B cell (primary cell): Measurements from ENCODE around the gene CFB. TPM values are rescaled to one million over a fixed set of nuclear protein-coding genes. Genes with fewer than 3 reads are reported as not detected.

ENCODE experiments used
- ATAC-seq: fragments of 200-7000 bp; cut with Tn5 transposase; one replicate; pipeline ENCODE4 v1.10.0; 2021; ENCODE audit warnings: low read depth, mild to moderate bottlenecking, moderate number of reproducible peaks, moderate library complexity
- CTCF ChIA-PET: fragments of 350-600 bp; sonication (Branson Sonifier 250); formaldehyde crosslinking; loops from one replicate; lab custom pipeline; 2021; ENCODE audit warnings: antibody characterized with exemption, inconsistent platforms; lab: Charles Lee
- POLR2A ChIA-PET: fragments of 350-600 bp; sonication (Branson Sonifier 250); formaldehyde crosslinking; loops from one replicate; lab custom pipeline; 2021; ENCODE audit warnings: antibody characterized with exemption; lab: Charles Lee
- DNase-seq: peaks from one replicate; pipeline ENCODE4 v3.0.0; 2013
- H2AFZ ChIP-seq: 2 replicates; pipeline ENCODE4 v1.6.1; 2012; ENCODE audit warnings: mild to moderate bottlenecking, low read depth, low read length; ENCODE audit not compliant: insufficient read depth, poor library complexity, severe bottlenecking
- H3K27ac ChIP-seq, 2 donors: 1 replicate in 1 of 2; 2 replicates in 1 of 2; pipeline ENCODE4 v1.5.1; 2012 to 2013; ENCODE audit warnings: low read length in 2 of 2, mild to moderate bottlenecking in 2 of 2, moderate library complexity in 1 of 2
- H3K27me3 ChIP-seq, 4 experiments: fragments of 200-600 bp in 1 of 4; sonication (generic) in 1 of 4; replicated peaks in 1 of 4; 1 replicate in 2 of 4; 2 replicates in 2 of 4; pipeline versions ENCODE4 v1.6.1 to v1.7.0; 2013 to 2016; ENCODE audit warnings: low read length in 3 of 4, mild to moderate bottlenecking in 2 of 4, mixed read lengths in 1 of 4, moderate library complexity in 1 of 4; ENCODE audit not compliant: insufficient read depth in 4 of 4, control insufficient read depth in 3 of 4; ENCODE audit errors: control extremely low read depth in 1 of 4
- H3K36me3 ChIP-seq, 2 experiments: replicated peaks in 1 of 2; 1 replicate in 1 of 2; 2 replicates in 1 of 2; pipeline versions ENCODE4 v1.6.1 to v1.7.1; 2013; ENCODE audit warnings: low read length in 1 of 2; ENCODE audit not compliant: insufficient read depth in 2 of 2, control insufficient read depth in 1 of 2; ENCODE audit errors: control extremely low read depth in 1 of 2, extremely low read depth in 1 of 2
- H3K4me1 ChIP-seq, 2 donors: fragments of 200-600 bp in 1 of 2; sonication (generic) in 1 of 2; 1 replicate in 1 of 2; 2 replicates in 1 of 2; pipeline versions ENCODE4 v1.5.1 to v1.6.1; 2013 to 2017; ENCODE audit warnings: low read length in 2 of 2; ENCODE audit not compliant: control insufficient read depth in 2 of 2, insufficient read depth in 2 of 2
- H3K4me2 ChIP-seq: replicated peaks from 2 replicates; pipeline ENCODE3; 2012; ENCODE audit warnings: mild to moderate bottlenecking, low read depth, low read length; ENCODE audit not compliant: poor library complexity, severe bottlenecking
- H3K4me3 ChIP-seq, 5 experiments: fragments of 200-600 bp in 1 of 5; sonication (generic) in 1 of 5; 1 replicate in 3 of 5; 2 replicates in 2 of 5; pipeline versions ENCODE4 v1.5.1 to v1.7.0; 2011 to 2016; ENCODE audit warnings: low read length in 4 of 5, mild to moderate bottlenecking in 4 of 5, low read depth in 2 of 5, control low read depth in 1 of 5, moderate library complexity in 1 of 5; ENCODE audit not compliant: insufficient read depth in 1 of 5; ENCODE audit errors: control extremely low read depth in 1 of 5, extremely low read depth in 1 of 5
- H3K79me2 ChIP-seq: fragments of 200-600 bp; sonication (generic); one replicate; pipeline ENCODE4 v1.6.0; 2016; ENCODE audit warnings: low read length; ENCODE audit not compliant: control insufficient read depth, insufficient read depth
- H3K9ac ChIP-seq: fragments of 200-600 bp; sonication (generic); 2 replicates; pipeline ENCODE4 v1.6.1; 2017; ENCODE audit warnings: mild to moderate bottlenecking, low read length, moderate library complexity
- H3K9me3 ChIP-seq, 3 donors: one replicate each; pipeline versions ENCODE4 v1.6.1 to v1.7.1; 2013; ENCODE audit warnings: low read length in 2 of 3; ENCODE audit not compliant: control insufficient read depth in 2 of 3, insufficient read depth in 1 of 3; ENCODE audit errors: control extremely low read depth in 1 of 3
- H4K20me1 ChIP-seq: 2 replicates; pipeline ENCODE4 v1.6.0; 2012; ENCODE audit warnings: mild to moderate bottlenecking, low read length; ENCODE audit not compliant: insufficient read depth, control insufficient read depth, poor library complexity, severe bottlenecking
- H3K27ac Mint-ChIP-seq: one replicate; pipeline ENCODE4 v1.8.0; 2021; ENCODE audit warnings: mixed read lengths
- H3K27me3 Mint-ChIP-seq: one replicate; pipeline ENCODE4 v1.8.0; 2021; ENCODE audit warnings: mixed read lengths
- H3K4me1 Mint-ChIP-seq: one replicate; pipeline ENCODE4 v1.8.0; 2021; ENCODE audit warnings: mixed read lengths
- H3K4me3 Mint-ChIP-seq: one replicate; pipeline ENCODE4 v1.8.0; 2021; ENCODE audit warnings: mixed read lengths
- H3K9me3 Mint-ChIP-seq: one replicate; pipeline ENCODE4 v1.8.0; 2022; ENCODE audit warnings: mixed read lengths; ENCODE audit not compliant: insufficient read depth
- CTCF ChIP-seq: fragments of 200-600 bp; IDR thresholded peaks from one replicate; pipeline ENCODE4 v1.8.0; 2022; ENCODE audit warnings: antibody characterized with exemption, mild to moderate bottlenecking
- EZH2 ChIP-seq: IDR thresholded peaks from 2 replicates; pipeline ENCODE4 v1.6.1; 2012; ENCODE audit warnings: borderline replicate concordance, low read depth, mild to moderate bottlenecking, moderate library complexity, low read length; ENCODE audit not compliant: insufficient read depth, poor library complexity, severe bottlenecking
- WGBS: methylation state at CpG from one replicate; pipeline ENCODE4 v1.1.5; 2013; ENCODE audit warnings: missing lambda C conversion rate; ENCODE audit not compliant: insufficient coverage; 5-methylcytosine and 5-hydroxymethylcytosine counted together
- intact Hi-C: fragments of 100-400 bp; cut with micrococcal nuclease; formaldehyde crosslinking; loops from one replicate; pipeline ENCODE4 v1.10.0; 2022
- polyA plus RNA-seq: library from polyadenylated mRNA; depleted of rRNA; stranded (reverse); fragments of >200 nt; gene quantifications from 2 replicates; pipeline ENCODE4 v1.2.3, GENCODE V29; 2012
- total RNA-seq, 2 donors: library from RNA; stranded (reverse); fragments of 120-200 nt in 1 of 2; gene quantifications; 1 replicate in 1 of 2; 2 replicates in 1 of 2; pipeline versions ENCODE4 v1.2.3 to v1.2.4, GENCODE V29; 2013 to 2022

The CFB gene
- total and polyA plus RNA-seq, 2 donors (not counting 1 experiment from before 2014, with no cell fraction given), result not detected

- H3K27me3 ChIP-seq, result no peaks in the 10 kb centered on the region
- Mint-ChIP-seq H3K27me3 (no peaks in the 10 kb centered on the region), H3K4me1 (peaks cover 19% of the 10 kb centered on the region), H3K9me3 (no peaks in the 10 kb centered on the region), H3K4me3 (no peak overlapping the region), H3K27ac (no peak overlapping the region)
- H4K20me1 ChIP-seq, result no peaks in the 10 kb centered on the region
- intact Hi-C loops, result no loop called here
- no peak overlapping the region for H3K4me3 ChIP-seq
- DNase-seq (no peak), ATAC-seq (no peak)
- H3K27ac ChIP-seq, result no peak overlapping the region
- ChIA-PET POLR2A (no interaction called here), CTCF (no interaction called here)
- H3K4me1 ChIP-seq, result peaks cover 11 to 16% of the 10 kb centered on the region in 2 donors
- peaks cover 3 to 54% of the 10 kb centered on the region in 2 experiments for H3K36me3 ChIP-seq
- 98% methylated on average over 26 of the region's 28 CpGs for WGBS
- H3K9me3 ChIP-seq, result no peaks in the 10 kb centered on the region
- H2AFZ ChIP-seq, result no peak overlapping the region
- no peak for TF ChIP-seq EZH2
- TF ChIP-seq CTCF, result no peak
- peaks cover 20% of the 10 kb centered on the region for H3K79me2 ChIP-seq
- no peak overlapping the region for H3K4me2 ChIP-seq
- H3K9ac ChIP-seq, result no peak overlapping the region
Measured at GRCh38 chr6:31954511-31954910, 8.6 kb downstream of the CFB start.

GRCh38 chr6:31956796-31957195 is 10.9 kb downstream of the CFB start:
- Histone ChIP-seq H3K36me3 (peaks cover 4 to 56% of the 10 kb centered on the region in 2 experiments), H3K4me2 (no peak overlapping the region), H3K27me3 (no peaks in the 10 kb centered on the region), H3K27ac (no peak overlapping the region), H3K4me3 (no peak overlapping the region), H3K4me1 (peaks cover 16 to 23% of the 10 kb centered on the region in 2 donors), H2AFZ (no peak overlapping the region), H3K9ac (no peak overlapping the region), H3K9me3 (no peaks in the 10 kb centered on the region), H4K20me1 (no peaks in the 10 kb centered on the region), H3K79me2 (peaks cover 38% of the 10 kb centered on the region)
- ChIA-PET CTCF (no interaction called here), POLR2A (interaction anchor here (1.6 kb wide), 1 partner anchor 15 kb away, joined by 5 read pairs; the partner anchor contains the start of gene DXO)
- no peak for TF ChIP-seq CTCF
- TF ChIP-seq EZH2, result no peak
- H3K9me3 Mint-ChIP-seq, result no peaks in the 10 kb centered on the region
- no peak overlapping the region for H3K4me3 Mint-ChIP-seq
- WGBS, result 90% methylated on average over 2 of the region's 3 CpGs
- H3K27me3 Mint-ChIP-seq, result no peaks in the 10 kb centered on the region
- intact Hi-C loops, result loop anchor here (5.0 kb wide), 4 partner anchors 221 to 554 kb away; partner anchors contain the start of genes AGPAT1, MICA, PRRC2A and RNF5
- H3K4me1 Mint-ChIP-seq, result peaks cover 30% of the 10 kb centered on the region
- no peak for DNase-seq
- H3K27ac Mint-ChIP-seq, result no peak overlapping the region
- no peak for ATAC-seq
